Activated T-helper 1 cell treated with anti-CD3 and anti-CD28 coated beads, Interleukin-2, amount 50 U/mL, for 16 hours (primary cell): Measurements from ENCODE around the gene CLEC11A.
A peak's percentile ranks its signal among the peaks of the same experiment; 100 is the strongest.

Experiments used
- DNase-seq, 2 donors: peaks; one replicate each; pipeline ENCODE4 v3.0.0-alpha.2; 2020; ENCODE audit warnings: low read depth in 1 of 2, low spot score in 1 of 2

The CLEC11A gene, protein sequence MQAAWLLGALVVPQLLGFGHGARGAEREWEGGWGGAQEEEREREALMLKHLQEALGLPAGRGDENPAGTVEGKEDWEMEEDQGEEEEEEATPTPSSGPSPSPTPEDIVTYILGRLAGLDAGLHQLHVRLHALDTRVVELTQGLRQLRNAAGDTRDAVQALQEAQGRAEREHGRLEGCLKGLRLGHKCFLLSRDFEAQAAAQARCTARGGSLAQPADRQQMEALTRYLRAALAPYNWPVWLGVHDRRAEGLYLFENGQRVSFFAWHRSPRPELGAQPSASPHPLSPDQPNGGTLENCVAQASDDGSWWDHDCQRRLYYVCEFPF

DNA sequence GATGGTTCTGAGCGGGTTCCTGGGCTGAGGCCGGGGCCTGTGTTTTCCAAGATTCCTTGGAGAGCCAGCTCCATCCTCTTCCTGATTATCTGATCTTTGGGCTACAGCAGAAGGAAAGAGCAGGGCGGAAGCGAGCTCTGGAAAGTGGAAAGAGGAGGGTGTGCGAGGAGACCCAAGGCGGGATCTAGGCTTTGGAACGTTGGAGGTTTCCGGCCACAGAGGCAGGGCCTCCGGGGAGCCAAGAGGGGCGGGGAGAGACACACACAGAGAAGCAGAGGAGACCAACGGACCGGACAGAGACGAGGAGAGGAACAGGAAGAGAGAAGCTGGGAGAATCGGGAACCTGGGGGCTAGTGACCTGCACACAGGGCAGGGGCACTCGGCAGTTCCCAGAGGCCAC is at the start of gene CLEC11A:
Gene CLEC11A (plus strand): TSS at position 296 of the 400 bp plus-strand sequence. CDS start 162 bp downstream, outside the sequence.
- no peak for DNase-seq

DNA sequence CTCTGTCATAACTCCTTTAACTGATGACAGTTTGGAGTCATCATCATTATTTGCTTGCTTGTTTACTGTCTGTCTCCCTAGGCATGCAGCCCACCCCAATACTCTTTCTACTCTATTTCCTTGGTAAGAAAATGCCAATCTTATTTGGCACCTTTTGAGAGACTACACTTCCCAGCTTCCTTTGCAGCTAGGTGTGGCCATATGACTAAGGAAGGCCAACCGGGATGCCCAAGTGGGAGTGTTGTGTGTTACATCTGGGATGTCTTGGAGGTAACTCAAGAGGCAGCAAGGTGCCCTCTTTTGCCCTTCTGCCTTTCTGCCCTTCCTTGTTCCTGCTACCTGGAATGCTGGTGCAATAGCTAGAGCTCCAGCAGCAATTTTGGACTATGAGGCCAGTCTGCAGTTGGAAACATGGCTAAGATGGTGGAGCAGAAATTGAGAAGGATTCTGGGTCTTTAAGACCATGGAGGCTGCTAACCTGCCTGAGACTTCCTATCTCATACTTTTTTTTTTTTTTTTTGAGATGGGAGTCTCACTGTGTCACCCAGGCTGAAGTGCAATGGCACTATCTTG is 46.5 kb upstream of the CLEC11A start:
- no peak for DNase-seq

DNA sequence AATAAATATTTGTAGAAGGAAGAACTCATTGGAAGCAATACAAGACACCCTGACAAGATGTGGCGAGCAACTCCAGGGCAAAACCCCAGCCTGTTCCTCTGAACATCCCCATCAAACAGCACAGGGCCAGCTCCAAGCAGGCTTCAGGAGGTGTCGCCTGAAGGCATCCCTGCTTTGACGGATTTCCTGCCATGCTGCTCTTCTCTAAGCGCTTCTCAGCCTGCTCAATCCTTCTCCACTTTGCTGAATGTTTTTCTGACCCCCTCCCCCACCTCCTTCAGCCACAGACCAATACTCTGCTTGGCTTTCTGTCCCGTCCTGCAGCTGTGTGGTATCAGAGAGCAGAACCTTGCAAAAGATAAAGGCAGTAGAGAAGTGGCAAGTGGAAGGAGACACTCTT is 45.5 kb upstream of the CLEC11A start:
- no peak for DNase-seq

DNA sequence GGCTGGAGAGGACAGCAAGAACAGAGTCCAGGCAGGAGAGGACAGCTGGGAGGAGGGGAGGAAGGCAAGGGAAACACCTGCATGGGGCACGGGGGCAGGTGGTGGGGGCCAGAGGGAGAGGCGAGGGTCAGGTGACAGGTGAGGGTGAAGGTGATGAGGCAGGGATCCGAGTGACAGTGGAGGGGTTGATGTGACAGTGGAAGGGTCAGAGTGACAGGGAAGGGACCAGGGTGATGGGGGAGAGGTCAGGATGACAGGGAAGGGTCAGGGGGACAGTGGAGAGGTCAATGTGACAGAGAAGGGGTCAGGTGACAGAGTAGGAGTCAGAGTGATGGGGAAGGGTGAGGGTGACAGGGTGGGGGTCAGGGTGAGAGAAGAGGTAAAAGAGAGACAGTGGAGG is 44.8 kb upstream of the CLEC11A start:
- no peak for DNase-seq

DNA sequence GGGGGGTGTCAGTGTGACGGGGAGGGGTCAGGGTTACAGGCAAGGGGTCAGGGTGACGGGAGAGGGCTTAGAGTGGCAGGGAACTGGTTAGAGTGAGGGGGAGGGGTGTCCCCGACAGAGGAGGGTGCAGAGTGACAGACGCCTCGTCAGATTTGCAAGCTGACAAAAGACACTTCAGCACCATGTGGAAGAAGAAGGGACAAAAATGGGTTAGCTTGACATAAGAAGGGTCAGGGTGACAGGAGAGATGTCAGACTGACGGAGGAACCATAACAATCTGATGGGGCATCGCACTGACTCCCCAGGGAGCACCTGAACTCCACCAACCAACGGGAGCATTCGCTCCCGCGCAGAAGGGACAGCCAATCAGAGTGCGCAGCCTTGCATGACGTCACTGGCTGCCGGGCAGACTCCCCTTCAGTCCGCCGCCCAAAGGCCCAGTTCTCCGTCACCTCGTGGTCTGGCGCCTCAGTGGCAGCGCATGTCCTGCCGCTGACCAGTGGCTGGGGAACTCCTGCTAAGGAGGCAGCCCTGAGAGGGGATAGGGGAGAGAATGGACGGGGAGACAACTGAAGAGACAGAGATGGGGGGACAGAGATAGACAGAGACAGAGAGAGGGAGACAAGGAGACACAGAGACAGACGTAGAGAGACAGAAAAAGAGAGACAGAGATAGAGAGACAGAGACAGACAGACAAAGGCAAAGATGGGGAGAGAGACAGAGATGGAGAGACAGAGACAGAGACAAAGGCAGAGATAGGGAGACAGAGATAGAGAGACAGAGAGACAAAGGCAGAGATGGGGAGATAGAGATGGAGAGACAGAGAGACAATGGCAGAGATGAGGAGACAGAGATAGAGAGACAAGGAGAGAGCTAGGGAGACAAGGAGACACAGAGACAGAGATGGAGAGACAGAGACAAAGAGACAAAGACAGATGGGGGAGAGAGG is 43.7 kb upstream of the CLEC11A start:
- DNase-seq, result peak; percentile 24 to 52

DNA sequence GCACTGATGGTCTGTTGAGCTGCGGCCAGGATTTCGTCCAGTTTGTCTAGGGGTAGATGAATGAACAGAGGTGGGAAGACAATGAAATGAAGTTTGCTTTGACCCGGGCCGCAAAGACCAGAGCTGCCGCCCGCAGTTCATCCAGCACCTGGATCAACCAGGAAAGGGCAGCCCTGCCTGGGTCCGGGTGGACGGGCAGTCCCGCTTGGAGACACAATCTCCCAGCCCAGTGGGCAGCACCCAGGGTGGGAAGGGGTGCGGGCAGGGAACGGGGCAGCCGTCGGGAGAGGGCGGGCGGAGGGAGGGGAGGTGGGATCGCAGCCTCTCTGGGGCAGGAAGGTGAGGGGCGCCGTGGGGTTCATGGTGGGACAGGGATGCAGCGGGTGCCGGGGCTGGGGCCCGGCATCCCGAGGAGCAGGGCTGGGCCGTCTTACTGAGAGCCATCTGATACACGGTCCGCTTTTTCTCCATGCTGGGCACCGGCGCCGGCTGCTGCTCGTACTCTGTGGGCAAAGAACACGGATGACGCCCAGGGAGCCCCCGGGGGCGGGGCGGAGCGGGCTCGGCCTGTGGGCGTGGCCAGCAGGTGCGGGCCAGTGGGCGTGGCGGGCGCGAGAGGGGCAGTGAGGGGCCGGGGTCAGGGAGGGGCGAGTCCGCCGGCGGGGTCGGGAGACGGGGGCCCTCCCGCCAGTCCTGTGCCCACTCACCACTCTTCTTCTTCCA is 36.7 kb upstream of the CLEC11A start:
- DNase-seq, result no peak

DNA sequence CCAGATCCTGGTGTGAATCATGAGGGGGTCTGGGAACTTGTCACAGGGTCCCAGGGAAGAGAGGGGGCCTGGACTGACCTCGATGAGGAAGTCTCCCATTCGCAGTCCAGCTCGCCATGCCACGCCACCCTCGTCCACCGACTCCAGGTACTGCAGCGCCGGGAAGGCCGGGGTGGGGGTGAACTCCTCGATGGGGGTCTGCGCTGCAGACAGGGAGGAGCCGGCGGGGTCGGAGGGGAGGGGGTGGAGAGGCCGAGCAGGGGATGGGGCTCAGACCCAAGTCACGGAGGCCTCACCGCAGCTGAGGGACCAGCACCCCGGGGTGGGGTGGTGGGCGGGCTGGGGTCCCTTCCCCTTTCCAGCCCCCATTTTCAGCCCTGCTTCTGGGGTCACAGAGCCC is 34.4 kb upstream of the CLEC11A start:
- no peak for DNase-seq

DNA sequence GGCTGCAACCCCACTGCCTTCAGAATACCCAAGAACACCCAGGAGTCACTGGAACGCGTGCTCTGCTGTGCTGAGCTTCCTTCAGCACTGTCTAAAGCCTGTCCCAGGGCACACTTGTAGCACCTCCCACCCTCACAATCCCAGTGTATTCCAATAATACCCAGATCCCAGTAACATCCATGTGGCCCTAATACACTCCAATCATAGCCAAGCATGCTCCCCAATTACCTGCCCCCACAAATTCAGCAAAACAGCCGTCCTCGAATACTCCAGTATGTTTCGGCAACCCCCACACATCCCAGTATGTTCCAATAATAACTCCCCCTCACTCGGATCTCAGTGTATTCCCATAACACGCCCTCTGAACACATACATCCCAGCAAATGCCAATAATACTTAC is 32.7 kb upstream of the CLEC11A start:
- DNase-seq, result no peak

DNA sequence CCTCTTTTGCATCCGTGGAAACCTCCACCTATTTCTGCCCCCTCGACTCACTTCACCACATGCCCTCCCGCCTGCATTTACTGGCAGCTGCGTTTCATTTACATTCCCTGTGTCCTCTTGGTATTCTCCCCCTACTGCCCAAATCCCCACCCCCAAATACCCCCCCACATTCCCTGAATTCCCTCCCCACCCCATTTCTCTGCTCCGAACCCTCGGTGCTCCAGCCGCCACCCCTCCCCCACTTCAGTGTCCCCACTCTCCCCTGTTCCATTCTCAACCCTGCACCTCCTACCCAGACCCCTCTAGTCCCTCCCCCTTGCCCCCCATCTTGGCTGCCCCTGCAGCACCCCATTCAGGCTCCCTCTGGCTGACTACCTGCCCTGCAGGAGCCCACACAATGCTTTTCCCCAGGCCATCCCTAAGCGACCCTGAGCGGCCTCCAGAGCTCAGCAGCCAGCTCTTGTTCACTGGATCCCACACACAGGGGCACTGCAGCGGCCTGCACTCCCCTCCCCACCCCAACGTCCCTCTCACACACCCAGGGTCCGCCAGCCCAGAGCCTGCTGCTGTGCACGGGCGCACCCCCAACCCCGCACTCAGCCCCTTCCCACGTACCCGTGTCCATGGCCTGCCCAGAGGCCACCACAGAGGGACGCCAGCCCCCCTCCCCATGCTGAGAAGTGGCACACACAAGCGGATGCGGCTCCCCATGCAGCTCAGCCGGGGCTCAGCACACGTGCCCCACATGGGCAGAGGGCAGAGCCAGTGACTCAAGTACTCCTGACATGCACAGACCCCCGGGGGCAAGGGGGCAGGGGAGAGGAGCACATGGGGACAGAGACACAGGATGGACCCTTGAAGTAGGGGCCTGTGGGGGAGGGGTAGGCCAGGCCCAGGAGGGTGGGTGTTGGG is 29.8 kb upstream of the CLEC11A start:
- DNase-seq, result no peak

DNA sequence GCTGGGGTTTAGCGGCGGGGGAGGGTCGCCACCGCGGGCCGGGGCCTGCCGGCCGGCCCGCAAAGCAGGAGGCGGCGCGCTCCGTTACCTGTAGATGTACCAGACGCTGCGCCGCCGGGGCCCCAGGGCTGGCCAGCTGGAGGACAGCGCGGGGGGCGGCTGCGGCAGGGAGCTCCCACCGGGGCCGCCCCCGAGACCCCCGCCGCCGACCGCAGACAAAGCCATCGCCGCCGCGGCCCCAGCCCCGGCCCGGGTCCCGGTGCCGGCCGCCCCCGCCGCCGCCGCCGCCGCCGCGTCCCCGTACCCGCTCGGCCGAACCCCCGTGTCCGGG is 28.4 kb upstream of the CLEC11A start:
- DNase-seq, result no peak

DNA sequence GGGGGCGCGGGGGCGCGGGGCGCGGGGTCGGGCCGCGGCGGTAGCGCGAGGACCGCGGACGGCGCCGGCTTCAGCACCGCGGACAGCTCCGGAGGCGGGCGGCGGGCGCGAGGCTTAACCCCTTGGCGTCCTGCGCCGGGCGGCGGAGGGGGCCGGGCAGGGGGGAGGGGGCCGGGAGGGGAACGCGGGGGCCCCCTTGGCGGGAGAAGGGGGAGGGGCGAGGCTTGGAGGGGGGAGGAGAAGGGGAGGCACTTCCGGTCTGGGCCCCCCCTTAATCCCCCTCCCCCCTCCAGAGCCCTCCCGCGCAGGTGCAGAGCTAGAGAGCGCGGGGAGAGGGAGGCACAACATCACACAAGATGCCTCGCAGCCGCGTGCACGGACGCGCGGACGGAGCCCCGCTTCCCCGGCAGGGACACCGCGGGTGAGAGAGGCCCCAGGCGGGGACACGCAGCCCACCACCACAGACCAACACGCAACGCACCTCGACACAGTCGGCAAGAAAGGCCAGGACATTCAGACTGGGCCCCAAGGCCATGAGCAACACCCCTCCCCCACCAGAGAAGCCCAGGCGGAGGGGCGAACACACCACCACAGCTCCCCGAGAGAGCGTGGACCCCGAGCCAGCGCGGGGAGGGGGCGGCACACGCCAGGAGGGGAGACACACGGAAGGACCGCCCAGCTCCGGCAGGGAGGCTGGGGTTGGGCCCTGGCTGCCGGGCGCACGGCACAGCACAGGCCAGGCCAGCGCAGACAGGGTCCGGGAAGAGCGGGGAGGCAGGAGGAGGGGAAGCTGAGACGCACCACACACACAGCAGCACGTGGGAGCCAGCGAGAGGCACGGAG is 27.7 kb upstream of the CLEC11A start:
- DNase-seq, result no peak

DNA sequence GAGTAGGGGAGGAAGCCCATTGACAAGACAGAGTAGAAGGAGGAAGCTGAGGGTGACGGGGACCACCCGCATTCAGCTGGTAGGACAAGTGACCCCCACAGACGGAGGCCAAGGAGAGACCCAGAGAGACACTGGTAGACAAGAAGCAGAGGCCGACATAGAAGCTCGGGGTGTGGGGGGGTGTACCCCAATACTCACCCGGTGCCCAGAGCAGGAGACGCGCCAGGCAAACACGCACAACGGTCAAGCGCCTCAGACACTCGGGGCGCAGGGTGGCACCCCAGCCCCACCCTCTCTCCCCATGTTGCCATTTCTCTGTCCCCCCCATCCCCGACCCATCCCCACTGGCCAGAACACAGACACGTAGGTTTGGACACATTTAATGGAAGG is 27.1 kb upstream of the CLEC11A start:
- DNase-seq, result no peak

DNA sequence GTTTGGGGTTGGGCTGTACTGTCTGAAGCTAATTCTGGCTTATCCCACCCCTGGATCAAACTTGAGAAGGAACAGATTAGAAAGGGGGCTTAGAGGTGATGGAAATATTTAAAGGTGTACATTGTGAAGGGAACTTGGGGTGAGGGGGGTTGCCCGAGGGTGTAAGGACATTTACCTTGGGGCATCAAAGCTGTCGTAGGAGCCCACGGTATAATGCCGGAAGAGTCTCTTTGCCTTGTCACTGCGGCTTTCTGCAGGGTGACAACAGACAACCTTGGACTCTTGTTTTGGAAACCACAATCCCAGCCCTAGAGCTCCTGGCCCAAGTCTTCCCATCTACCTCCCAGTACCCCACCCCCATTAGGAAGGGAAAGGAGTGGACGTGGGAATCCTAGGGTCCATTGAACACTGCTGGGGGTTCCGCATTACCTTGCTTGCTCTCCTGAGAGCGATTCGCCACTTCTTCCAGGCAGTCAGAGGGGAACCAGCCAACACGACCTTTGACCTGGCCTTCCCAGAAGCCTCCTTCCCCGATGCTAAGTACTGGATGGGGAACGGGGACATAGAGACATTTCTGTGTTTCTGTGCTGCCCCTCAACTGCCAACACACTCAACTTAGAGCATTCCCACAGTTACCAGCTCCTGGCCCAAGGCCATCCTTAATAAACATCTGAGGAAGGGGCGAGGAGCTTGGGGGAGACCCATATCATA is 25.6 kb upstream of the CLEC11A start:
- no peak for DNase-seq

DNA sequence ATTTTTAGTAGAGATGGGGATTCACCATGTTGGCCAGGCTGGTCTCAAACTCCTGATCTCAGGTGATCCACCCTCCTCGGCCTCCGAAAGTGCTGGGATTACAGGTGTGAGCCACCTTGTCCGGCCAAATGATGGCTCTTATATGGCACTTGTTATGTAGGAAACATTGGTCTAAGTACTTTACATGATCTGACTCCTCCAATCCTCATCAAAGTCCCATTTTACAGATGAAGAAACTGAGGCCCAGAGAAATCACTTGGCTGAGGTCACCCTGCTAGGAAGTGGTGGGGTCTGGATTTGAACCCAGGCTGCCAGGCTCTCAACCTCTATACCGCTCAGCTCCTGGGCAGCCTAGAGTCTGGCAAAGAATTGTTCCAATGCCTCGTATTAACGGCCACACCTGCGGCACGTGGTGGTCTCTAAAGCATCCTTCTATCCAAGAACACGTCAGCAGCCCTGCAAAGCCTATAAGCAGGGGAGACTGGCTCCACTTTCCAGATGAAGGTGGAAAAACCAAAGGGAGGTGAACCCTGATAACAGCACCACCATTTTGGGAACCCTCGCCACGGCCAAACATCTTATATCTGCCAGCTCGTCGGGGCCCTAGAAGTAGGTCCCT is 21.7 kb upstream of the CLEC11A start:
- no peak for DNase-seq

DNA sequence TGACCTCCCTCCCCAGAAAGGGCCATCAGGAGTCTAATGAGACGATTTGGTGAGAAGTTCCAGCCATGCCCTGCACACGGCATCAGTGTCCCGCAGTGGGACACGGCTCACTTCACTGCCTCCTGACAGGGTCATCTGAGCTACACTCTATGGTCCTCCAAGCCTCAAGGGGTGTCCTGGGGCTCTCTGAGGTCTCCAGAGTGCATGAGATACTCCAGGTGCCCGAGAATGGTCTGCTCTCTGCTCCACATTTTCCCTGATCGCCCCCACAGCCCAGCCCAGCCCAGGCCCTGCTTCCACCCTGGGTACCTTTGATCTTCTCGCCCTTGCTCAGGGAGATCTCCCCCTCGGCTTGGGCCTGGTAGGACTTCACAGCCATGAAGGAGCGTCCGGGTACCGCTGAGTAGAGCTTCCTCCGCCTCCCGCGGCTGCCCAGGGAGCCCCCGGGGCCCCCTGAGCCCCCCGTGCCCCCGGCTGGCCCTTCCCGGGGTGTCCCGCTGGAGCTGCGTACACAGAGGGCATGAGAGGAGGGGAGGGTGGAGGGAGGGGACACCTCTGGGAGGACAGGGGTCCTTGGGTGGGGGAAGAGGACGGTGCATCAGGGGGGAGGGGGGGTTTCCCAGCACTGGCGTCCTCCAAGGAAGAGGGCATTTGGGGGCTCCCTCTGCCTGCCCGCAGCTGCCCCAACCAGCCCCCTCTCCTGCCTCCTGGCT is 20.9 kb upstream of the CLEC11A start:
- DNase-seq, result no peak

DNA sequence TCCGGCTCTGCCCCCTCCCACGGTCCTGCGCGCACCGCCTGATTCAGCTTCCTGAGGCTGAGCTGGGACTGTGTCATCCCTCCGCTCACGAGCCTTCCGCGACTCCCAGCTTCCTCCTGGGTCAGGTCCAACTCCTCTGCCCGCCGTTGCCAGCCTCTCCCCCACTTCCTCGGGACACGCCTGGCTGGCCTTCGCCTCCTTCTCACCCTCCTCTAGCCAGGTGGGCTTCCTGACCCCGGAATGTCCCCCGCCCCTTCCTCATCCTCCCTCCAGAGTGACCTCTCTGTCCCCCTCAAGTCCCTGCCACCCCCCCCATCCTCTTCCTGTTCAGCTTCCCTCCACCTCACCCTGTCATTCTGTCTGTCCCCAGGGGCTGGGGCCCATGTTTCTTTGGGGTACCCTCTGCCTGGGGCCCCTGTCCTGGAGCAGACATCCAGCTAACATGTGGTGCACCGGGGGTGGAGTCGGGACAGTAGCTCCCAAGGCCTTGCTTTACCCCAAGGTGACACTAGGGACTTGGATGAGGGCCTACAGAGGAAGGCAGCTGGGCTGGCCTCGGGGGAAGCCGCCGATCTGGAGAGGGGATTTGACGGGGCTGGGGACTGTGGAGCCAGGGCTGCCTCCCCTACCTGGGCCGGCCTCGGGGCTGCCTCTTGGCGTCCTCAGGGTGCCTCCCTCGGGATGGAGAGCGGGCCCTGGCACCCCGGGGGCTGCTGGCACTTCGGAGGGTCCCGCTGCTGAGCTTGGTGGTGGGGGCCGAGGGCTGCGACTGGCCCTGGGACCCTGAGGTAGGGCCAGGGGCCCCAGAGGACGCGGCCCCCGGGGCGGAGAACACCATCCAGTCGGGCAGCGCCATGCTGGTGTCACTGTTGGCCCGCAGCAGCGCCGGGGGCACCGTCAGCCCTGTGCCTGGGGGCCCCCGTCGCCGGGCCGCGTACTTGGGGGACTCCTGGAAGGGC is 20.0 kb upstream of the CLEC11A start:
- no peak for DNase-seq
